Measurements from ENCODE around the gene REC114.

The REC114 gene

DNA sequence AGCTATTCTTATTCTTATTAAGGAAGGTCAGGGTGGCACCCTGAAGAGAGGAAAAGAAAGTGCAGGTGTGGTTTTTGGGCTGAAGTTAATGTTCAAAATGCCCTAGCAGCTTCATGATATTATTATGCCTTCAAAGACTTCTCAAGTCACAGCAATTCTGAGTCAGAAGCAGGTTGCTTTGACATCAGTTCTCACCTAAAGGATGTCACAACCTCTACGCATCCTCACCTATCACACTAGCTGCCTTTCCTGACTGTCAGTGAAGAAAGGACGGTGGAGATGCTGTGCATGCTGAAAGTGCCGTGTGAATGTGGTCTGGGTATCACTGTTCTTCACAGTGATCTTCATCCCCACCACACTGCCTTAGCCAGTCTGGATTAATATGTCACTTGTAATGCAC lies 140.6 kb downstream of the REC114 start:
- peak; percentile 33 for DNase-seq

DNA sequence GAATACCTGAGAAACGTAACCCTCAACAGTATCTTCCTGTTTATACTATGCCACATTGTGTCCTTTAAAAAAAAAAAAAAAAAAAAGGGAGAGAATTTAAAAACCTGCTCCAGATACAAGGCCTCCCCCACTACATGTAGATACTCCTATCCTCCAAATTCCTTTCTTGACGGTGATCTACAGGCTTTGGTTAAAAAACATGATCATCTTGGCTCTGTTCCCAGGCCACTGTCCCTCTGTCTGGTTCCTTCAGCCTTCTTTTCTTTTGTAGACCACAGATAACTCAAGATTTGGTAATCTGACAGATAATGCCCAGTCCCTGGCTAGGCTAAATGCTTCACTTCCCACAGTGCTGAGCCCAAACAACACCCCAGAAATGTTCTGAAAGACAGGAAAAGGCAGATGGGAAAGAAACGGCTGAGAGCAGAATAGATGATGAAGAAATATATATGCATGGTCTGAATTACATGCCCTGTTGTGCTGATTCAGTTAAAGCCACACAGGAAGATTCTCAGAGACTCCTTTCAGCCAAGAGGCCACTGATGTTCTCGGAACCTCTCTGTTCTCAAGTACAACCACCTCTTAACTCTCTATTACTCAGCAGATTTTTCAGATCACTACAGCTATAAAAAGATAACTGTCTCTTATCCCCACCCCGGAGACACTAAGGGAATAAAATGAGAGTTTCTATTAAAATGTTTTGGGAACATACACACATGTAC lies 141.9 kb downstream of the REC114 start:
- no peak for DNase-seq

DNA sequence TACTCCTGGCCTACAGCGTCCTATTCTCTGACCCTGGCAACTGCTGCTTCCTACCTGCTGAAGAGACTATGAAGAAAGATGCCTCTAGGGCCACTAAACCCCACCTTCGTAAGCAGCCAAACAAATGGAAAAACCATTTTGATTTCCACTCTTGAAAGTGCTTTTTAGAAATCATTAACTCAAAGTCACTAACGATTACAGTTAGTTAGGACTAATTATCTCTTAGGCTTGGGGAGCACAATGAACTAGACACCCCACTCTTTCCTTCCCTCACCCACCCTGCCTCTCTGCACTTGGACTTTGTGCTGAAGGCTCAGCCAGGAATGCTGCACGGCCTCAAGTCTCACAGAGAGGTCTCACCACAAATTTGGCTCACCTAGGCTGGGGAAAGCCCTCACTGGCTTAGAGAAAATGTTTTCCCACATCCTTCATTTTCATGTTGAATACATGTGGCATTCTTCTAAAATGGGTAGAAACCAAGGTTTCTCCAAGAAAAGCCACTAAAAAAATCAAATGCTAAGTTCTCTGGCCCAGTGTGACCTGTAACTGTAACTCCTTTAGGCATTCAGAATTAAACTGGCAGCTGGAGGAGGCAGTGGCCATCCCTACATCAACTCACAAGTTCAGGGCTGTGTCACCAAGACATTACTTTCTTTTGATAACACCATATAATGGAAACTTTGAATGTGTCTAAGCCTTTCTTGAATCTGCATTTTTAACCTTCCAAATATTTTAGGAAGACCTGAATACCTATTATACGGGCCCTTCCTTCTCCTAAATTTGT lies 143.1 kb downstream of the REC114 start:
- DNase-seq = no peak

DNA sequence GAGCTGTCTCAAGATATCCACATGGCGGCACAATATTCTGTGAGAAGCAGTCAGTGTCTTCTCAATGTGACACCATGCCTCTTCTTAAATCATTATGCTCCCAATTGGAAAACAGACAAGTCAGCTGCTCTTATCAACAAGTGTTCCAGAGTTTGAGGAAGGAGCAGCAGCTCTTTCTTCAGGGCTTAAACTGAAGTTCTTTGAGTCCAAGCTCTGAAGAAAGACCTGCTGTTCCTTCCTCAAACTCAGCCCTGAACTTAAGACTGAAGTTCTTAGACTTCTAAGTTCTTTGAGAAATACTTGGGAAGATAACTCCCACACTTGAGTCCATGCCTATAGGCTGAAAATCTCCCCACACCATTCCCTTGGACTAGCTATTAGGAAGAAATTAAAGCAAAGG lies 146.8 kb downstream of the REC114 start:
- DNase-seq = no peak

DNA sequence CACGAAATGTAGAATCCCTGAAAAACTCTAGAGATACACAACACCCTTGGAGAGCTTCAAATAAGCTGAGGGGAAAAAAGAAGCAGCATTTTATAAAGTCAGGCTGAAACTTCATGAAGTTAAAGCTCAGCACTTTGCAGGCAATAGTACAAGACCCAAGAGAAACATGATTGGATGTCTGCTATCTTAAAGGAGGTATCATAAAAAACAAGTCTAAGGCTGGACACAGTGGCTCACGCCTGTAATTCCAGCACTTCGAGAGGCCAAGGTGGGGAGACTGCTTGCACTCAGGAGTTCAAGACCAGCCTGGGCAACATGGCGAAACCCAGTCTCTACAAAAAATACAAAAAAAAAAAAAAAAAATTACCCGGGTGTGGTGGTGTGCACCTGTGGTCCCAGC lies 147.3 kb downstream of the REC114 start:
- no peak for DNase-seq

DNA sequence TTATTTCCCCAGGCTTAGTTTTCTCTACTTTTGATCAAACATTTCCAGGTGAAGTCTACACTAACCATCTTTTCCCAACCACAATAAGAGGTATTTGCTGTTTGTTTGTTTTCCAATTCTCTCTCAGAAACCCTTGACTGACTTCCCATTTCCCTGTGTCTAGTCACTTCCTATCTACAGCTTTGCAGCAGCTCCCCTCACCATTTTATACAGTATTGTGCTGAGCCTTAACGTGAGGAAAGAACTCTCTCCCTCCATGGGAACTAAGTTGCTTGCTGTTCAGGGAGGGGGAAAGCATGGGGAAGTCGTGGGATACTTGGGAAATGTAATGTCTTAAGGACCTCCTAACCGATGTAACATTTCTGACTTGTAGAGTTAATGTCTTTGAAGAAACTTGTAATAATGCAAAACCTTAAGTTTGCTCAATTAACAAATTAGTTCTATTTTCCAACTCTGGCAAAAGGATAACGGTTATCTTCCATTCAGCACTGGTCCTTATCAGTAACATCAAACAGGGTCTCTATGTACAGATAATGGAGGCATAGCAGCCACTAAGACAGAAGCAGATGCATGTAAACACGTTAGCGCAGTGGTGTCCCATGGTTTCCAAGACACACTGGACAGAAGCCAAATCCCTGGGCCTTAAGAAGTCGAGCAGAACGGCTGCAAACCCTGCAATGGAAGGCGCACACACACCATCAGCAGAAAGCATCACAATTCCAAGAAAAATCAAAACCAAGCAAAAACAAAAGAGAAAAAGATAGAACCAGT lies 150.5 kb downstream of the REC114 start:
- no peak for DNase-seq

DNA sequence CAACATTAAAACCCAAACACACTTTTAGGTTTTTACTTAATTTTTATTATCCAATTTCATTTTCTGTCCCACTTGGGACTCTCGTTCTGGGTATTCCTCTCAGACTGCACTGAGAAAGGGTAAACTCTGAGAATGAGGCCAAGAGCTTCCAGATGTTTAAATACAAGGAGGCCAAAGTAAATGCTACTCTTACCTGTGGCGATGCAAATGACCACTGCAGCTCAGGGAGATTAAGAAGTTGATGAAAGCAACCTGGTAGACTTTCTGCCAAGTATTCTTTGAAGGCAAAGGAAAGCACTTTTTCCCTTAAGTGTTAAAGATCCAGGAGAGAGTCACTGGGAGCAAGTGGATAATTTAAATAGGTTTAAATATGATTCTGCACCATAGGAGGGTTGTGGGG lies 151.1 kb downstream of the REC114 start:
- no peak for DNase-seq

DNA sequence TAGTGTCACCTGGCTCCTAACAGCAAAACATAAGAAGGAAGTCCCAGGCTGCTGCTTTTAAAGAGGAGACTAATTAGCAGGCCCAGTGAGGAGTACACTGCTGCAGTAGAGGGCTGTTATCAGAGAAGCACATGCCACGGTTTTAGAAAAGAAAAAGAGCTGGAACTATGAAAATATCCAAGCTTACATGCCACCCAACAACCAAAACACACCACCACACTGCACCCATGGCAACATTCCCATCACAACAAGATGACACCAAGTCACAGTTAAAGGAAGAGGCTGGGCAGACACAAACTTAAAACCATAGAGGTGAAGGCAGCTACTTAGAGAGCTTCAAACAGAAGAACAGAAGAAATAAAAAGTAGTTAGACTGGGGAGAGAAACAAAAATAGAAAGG lies 153.2 kb downstream of the REC114 start:
- DNase-seq = no peak

DNA sequence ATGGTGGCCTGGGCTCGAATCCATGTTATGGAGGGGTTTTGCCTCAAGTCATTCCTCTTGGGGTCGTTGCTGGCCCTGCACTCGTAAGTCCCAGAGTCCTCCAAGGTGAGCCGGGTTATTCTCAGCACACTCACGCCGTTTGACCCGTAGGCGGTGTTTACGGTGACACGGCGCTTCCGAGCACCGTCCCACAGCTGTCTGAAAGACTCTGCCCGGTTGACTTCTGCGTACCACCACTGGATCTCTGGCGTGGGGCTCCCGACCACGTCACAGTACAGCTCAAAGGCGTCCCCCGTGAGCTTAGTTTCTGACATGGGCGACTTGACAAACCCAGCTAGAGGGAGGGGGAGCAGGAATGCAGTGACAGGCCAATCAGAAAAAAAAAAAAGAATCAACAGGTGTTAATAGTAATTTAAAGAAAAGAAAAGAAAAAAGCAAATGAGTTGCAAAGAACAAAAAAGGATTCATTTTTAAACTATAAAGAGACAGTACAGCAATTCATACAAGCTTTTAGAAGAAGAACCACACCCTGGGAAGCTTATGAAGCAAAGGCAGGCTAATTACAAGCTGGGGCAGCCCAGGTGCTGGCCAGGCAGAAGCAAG lies 154.2 kb downstream of the REC114 start:
- no peak for DNase-seq

DNA sequence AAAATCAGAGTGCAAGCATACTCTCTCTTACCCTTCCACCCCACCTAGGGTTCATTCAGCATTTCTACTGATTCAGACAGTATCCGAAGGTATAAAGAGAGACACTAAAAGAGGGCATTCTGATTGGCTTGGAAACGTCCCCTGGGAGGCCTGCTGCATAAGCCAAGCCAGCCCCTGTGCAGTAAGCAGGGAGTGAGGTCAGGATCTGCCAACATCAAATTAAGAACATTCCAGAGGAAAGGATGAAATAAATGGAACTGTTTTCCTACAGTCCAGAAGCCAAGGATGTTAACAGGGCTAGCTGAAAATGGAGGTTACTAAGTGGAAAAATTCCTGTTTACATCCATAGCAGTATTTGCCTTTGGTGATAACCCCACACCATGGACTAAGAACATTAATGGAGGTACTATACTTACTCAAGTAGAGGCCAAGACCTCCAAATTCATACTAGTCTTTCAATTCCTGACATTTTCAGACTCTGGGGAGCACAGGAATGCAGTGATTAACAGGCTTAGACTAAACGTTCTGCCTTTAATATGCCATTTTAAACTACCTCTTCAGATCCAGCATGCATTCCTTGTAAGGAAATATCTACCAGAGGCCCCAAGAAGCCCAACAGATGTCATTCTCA lies 155.7 kb downstream of the REC114 start:
- DNase-seq = no peak

DNA sequence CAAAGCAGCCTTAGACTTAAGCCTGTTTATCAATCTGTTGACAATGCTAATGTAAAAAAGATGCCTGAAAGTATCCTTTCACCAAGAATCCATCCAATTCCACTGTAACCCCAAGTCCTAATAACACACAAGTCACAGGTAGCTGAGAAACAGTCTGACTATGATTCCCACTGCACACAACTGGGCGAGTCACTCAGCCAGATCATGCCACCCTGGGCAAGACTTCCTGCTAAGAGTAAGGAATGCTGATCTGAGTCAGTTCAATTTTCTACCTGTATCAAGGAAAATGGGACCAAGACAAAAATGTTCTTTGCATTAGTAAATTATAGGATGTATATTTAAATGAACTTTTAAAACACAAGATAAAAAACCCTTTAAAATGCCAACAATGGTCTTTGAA lies 157.0 kb downstream of the REC114 start:
- DNase-seq = no peak

DNA sequence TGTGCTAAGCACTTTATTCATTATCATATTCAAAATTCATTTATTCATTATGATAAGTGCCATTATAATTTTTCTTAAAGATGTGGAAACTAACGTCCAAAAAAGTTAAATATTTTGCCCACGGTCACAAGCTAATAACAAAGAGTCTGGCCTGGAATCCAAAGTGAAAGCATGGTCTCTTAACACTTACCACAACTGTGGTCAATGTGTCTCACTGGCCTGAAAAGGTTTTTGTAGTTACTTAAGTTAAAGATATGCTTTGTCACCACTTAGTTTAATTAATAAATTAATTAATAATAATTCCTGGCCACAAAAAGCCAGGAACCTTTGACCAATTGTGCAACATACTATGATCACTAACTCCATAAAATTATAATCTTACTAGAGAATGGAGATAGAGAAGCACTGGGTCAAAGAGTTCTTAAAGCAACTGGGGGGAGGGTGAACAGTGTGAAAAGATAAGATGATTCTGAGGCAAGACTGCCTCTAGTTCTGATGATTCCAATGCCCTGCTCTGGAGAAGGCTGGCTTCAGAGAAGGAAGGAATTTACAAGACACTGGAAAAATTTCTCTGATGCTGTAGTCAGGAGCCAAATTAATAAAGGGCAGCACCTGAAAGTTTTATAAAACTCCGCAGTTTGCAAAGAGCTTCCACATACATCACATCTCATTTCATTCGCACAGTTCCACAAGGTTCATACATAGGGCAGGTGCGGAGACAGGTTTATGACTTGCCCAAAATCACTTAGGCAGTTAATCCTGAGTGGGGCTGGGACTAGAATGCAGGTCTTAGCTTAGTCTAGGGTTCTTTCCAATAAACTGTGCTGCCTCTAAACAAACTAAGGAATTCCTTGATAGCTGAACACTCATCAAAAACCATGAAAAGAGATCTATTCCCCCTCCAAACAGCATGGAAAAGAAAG lies 157.7 kb downstream of the REC114 start:
- no peak for DNase-seq

DNA sequence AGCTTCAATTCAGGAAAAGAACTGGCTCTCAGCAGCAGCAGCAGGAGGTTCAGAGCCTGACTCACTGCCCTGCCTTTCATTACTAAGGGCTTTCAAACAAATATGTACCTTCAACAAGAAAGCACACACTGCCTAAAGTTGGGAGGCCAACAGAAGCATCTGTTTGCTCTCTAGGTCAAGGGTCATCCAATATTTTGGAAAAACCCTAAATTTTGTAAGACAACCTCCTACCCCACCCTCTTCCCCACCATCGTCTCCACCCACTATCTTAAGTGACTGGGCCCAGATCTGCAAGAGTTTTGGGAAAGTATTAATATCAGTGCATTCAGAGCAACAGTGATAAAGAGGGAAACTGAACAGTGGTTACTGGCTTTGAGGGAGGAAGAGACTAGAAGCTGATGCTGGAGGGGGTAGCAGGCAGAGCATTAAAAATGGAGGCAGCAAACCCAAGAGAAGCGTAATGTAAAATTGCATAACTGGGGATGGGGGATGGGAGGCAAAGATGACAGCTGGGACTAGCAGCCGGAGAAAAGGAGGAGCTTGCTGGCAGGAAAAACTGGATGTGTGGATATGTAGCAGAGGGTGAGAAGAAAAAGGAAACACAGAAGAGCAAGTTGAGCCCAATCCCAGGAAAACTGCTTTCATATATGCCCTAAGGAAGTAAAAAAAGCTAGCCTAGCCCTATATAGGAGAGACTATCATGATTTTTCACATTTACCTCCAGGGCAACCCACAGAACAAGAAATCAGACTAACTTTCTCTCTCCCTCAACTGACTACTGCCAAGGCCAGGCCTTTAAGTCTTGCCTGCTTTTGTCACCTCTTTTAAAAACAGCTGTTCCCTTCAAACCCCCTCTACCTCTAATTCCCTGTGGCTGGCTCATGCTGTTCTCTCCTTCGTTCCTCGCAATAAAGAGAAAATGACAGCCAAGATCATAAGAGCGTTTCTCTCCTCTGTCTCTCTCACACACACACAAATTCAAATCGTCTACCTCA lies 158.8 kb downstream of the REC114 start:
- DNase-seq = no peak

DNA sequence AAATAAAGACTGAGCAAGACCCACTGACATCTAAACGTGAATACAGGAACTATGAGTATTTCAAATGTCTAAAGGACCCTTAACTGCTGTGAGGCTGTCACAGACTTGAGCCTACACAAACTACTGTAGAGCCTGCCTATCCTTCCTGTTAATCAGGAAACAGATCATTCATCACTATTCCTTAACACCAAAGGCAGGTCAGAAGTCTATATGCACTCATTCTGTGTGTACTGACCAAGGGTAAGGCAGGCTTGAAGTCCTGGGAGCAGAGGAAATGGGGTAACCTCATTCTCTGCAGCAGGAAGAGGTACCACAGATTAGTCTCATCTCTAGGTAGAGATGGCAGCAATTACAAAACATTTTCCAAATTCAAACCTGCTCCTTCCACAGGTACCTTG lies 159.5 kb downstream of the REC114 start:
- no peak for DNase-seq

DNA sequence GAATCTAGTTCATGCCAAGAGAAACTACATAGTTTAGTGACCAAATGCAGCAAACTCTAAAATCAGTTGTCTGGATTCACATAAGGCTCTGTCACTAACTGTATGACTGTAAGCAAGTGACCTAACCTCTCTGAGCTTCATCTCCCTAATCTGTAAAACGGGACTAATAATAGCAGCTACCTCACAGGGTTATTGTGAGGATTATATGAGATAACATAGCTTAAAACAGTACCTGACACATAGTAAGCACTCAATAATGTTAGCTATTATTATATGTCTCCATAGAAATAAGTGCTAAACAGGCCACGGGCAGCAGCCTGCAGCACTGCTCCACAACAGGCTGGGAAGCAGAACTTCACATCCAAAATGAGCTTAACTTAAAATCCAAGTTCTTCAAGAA lies 160.0 kb downstream of the REC114 start:
- no peak for DNase-seq

DNA sequence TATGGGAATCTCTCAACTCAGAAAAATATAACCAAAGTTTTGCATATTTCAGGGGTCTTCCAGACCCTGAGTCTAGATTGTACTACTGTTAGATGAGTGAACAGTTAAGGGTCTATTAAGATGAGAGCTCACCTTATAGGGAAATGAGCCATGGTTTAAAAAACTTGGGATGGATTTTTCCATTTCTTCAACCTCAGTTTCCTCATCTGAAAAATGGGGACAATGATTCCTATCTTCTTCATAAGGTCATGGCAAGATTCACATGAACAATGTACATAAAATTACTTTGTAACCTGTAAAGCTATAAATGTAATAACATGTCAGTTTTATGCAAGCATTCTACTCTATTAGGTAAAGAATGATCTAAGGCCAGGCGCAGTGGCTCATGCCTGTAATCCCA lies 161.5 kb downstream of the REC114 start:
- DNase-seq = no peak

DNA sequence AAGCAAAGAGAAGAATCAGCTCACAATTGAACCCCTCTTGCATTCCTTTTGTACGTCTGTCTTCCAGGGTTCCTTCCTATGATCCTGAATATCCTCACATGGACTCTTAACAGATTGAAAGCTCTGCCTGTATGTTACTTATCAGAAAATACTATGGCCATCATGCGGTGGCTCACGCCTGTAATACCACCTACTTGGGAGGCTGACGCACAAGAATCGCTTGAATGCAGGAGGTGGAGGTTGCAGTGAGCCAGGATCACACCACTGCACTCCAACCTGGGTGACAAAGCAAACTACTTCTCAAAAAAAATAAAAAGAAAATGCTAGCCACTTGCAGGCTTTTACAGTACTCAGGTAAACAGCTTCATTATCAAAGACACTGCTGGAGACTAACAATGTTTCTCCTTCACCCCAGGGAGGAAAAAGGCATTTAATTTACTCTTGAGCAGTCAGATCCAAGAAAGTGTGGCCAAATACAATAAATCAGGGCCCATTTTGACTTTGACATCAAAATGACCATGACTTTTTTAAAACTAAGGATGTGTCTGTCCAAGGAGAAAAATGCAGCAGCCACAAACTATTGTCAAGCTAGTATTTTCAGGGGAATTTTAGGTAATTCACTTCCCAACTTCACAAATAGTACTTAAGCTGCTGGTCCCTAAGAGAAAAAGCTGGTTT lies 162.9 kb downstream of the REC114 start:
- no peak for DNase-seq

DNA sequence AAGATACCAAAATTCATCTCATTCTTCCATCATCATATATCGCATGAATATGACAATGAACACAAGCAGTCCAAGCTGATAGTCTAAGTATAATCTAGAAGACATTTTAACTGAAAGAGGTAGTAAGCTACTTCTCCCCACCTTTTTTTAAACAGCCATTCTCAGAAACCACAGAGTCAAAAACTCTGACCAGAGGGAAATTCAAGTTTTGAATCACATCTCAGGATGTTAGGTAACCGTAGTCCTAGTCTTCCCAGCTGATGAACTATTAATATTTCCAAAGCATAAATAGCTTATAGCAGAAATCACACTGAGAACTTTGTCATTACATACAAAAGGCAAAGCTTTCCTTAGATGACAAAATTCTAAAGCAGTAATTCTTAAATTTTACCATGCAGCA lies 164.4 kb downstream of the REC114 start:
- no peak for DNase-seq

DNA sequence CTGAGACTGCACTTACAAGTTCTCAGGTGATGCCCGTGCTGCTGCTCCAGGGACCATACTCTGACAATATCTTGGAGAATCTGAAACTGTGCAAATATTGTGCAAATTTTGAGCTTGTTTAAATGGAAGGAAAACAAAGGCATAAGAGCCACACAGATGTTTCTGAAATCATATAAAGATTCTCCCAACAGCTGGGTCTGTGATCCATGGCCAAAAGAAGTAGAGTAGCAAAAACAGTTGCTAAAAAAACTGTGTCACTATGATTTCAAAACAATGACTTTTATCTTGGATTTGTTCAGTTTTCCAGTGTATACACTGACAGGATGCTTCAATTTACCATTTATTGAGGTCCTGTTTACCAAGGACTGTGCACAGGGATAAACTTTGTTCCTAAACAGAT lies 164.9 kb downstream of the REC114 start:
- DNase-seq = no peak

DNA sequence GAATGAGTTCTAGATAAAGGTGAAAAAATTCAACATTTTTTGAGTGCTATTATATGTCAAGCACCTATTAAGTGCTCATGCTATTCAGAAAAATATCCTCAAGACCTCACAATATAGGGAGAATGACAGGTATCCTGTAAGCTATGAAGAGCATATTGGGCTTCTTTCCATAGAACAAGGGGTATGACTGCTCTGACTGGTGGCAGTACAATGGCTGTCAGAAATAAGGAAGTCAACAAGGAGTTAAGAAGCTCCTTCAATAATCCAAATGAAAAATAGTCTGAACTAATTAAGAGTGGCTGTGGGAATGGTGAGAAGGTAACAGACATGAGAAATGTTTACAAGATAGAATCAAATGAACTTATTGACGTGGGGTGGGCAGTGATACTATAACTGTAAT lies 165.5 kb downstream of the REC114 start:
- DNase-seq = no peak

Data from NK-92 treated with Interleukin-12 subunit alpha and Interleukin-12 subunit beta, amount 100 ng/mL, for 24 hours (cell line).